NCI-H2196 treated with DMSO at 0.1 percent for 48 hours (cell line): ENCODE measurements around the gene IGFBP2.
"Not testable (repeated sequence)": the region's sequence is repeated elsewhere in the genome, so short reads cannot be mapped to it uniquely, and the experiment has no call there.

Source experiments
- DNase-seq: peaks from one replicate; lab custom pipeline; 2025; ENCODE audit not compliant: unreplicated experiment; lab: John Stamatoyannopoulos, UW

Gene IGFBP2

GRCh38 chr2:216632952-216633615, at the start of gene IGFBP2:
Gene IGFBP2 (plus strand): TSS chr2:216633420. CDS start chr2:216633524, 104 bp downstream.
- peak; percentile 48 for DNase-seq

- DNase-seq: no peak
Measured at GRCh38 chr2:216583606-216584005, 49.6 kb upstream of the IGFBP2 start.

GRCh38 chr2:216584112-216584511, 49.1 kb upstream of the IGFBP2 start:
- DNase-seq: no peak

- no peak for DNase-seq
Measured at GRCh38 chr2:216585441-216585840, 47.8 kb upstream of the IGFBP2 start.

- DNase-seq: no peak
Measured at GRCh38 chr2:216588861-216589710, 44.1 kb upstream of the IGFBP2 start.

- no peak for DNase-seq
Measured at GRCh38 chr2:216589791-216590190, 43.4 kb upstream of the IGFBP2 start.

- no peak for DNase-seq
Measured at GRCh38 chr2:216590780-216591179, 42.4 kb upstream of the IGFBP2 start.

GRCh38 chr2:216591480-216591879, 41.7 kb upstream of the IGFBP2 start:
- DNase-seq: no peak

- DNase-seq: no peak
Measured at GRCh38 chr2:216594081-216594480, 39.1 kb upstream of the IGFBP2 start.

GRCh38 chr2:216596236-216596979, 36.8 kb upstream of the IGFBP2 start:
- DNase-seq: no peak

- DNase-seq: peak; percentile 46
Measured at GRCh38 chr2:216596980-216597509, 36.2 kb upstream of the IGFBP2 start.

- DNase-seq: not testable (repeated sequence)
Measured at GRCh38 chr2:216597825-216598224, 35.4 kb upstream of the IGFBP2 start.

- DNase-seq: no peak
Measured at GRCh38 chr2:216601632-216602409, 31.4 kb upstream of the IGFBP2 start.

GRCh38 chr2:216603010-216603883, 30.0 kb upstream of the IGFBP2 start:
- DNase-seq: no peak

- DNase-seq: no peak
Measured at GRCh38 chr2:216603884-216604245, 29.4 kb upstream of the IGFBP2 start.

- no peak for DNase-seq
Measured at GRCh38 chr2:216604458-216604857, 28.8 kb upstream of the IGFBP2 start.

GRCh38 chr2:216606551-216607276, 26.5 kb upstream of the IGFBP2 start:
- DNase-seq: no peak

GRCh38 chr2:216607277-216607560, 26.0 kb upstream of the IGFBP2 start:
- no peak for DNase-seq

GRCh38 chr2:216608525-216608924, 24.7 kb upstream of the IGFBP2 start:
- DNase-seq: no peak
